Astrocyte of the spinal cord (primary cell): ENCODE measurements around the gene SYNPO2.

Source experiments
- DNase-seq: peaks from one replicate; pipeline ENCODE4 v3.0.0; 2011; ENCODE audit warnings: low read depth, low spot score
- H3K4me3 ChIP-seq: 2 replicates; pipeline ENCODE4 v1.5.1; 2011; ENCODE audit warnings: low read depth, mild to moderate bottlenecking, low read length, moderate library complexity
- in situ Hi-C: cut with HindIII; loops from 2 replicates; pipeline ENCODE4 v1.10.0; 2017; ENCODE audit warnings: low sequenced_read_pairs
- TF ChIP-seq, protein P1 (sequence below): IDR thresholded peaks from 2 replicates; pipeline ENCODE4 v1.5.1; 2012; ENCODE audit warnings: low read depth, mild to moderate bottlenecking, low read length, inconsistent platforms

The SYNPO2 gene

DNA sequence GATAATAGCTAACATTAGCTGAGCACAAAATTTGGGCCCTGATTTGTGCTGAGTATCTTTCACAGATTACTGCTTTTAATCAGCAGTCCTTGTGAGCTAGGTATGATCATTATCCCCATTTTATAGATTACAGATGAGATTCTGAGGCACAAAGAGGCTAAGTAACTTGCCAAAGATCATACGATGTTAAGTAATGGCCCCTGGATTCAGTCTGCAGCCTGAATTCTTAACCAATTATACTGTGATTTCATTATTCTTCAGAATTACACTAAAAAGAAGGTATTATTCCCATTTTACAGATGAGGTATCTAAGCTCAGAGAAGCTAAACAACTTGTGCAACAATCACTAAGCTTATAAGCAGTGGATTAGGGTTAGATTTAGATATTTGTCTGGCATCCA lies 149.1 kb downstream of the SYNPO2 start:
- DNase-seq = no peak
- H3K4me3 ChIP-seq = no peak overlapping the region
- in situ Hi-C loops = no loop called here
- TF ChIP-seq, protein P1, sequence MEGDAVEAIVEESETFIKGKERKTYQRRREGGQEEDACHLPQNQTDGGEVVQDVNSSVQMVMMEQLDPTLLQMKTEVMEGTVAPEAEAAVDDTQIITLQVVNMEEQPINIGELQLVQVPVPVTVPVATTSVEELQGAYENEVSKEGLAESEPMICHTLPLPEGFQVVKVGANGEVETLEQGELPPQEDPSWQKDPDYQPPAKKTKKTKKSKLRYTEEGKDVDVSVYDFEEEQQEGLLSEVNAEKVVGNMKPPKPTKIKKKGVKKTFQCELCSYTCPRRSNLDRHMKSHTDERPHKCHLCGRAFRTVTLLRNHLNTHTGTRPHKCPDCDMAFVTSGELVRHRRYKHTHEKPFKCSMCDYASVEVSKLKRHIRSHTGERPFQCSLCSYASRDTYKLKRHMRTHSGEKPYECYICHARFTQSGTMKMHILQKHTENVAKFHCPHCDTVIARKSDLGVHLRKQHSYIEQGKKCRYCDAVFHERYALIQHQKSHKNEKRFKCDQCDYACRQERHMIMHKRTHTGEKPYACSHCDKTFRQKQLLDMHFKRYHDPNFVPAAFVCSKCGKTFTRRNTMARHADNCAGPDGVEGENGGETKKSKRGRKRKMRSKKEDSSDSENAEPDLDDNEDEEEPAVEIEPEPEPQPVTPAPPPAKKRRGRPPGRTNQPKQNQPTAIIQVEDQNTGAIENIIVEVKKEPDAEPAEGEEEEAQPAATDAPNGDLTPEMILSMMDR = no peak

DNA sequence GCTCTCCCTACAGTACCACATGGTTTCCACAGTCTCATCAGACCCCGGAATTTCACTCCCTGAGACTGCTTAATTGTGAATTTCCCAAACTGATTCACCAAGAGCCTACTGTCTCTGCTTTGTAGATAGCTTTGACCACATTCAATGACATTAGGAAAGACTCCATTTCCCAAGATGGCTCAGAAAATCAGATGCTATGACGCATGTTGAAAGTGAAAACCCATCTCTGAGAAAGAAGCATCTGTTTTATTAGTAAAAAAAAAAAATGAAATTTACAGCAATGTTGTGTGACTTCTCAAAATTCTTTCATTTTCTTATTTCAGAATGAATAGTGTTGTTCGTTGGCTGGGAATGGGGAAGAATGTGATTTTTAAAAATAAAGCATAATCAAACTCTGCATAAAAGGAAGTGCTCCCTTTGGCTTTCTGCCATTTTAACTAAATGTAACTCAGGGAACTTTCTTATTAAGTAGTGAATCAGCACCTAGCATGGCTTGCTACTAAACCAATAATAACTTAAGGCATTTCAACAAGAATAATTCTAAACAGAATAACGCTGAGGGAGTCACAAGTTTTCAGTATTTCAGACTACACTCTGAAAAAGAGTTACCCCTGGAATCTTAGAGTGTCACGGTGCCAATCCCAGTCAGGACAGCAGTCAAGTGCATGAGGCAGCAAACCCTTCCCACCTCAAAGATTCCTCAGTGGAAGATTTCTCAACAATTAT lies 149.6 kb downstream of the SYNPO2 start:
- H3K4me3 ChIP-seq = no peak overlapping the region
- in situ Hi-C loops = no loop called here
- DNase-seq = no peak
- TF ChIP-seq, protein P1 = no peak

DNA sequence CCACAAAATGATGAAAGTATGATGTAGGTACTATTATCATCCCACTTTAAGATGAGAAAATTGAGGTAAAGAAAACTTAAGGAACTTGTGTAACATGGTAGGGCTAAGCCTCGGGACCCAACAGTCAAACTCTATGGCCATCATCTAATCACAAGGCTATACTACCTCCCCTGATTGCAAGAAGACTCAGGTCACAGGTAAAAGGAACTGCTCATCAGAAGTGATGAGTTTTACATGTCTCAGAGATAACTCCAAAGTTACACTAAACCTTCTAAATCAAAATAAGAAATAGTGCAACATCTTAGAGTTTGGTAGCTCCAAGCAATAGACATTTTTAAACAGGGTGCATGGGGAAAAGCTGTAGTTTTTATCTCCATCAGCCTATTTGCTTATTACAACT lies 150.5 kb downstream of the SYNPO2 start:
- no peak for DNase-seq
- TF ChIP-seq, protein P1 = no peak
- H3K4me3 ChIP-seq = no peak overlapping the region
- in situ Hi-C loops = no loop called here

DNA sequence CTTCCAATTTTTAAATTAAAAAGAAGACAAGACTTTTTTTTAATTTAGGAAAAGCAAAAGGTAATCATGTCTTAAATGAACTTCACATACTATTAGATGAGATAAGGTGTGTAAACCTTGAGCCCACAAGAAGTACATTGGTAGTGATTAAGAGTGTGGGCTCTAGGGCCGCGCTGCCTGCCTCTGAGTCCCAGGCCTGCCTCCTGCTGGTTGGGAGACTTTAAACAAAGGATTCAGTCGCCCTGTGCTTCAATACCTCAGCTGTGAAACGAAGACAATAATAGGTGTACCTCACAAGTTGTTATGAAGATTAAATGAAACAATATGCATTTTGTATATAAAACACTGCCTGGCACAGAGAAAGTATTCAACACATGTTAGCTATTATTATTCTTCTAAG lies 151.1 kb downstream of the SYNPO2 start:
- TF ChIP-seq, protein P1 = peak; percentile 16
- in situ Hi-C loops = no loop called here
- no peak overlapping the region for H3K4me3 ChIP-seq
- DNase-seq = no peak

DNA sequence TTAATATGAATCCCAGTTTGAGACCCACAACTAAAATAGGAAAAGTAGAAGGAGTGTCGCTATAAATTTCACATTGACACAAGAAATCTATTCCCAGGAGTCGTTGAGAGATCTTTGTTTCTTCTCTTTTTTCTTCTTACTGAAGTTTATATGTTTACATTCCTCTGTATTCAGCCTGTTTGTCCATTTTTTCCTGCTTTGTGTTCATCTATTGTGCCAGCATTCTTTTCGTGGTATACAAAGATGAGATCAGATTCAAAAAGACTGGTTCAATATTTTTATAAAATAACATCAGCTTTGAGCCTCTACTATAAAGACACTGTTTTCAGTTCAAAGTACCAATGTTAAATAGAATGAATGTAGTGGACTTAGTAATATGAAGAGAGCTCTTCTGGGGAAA lies 151.6 kb downstream of the SYNPO2 start:
- no peak overlapping the region for H3K4me3 ChIP-seq
- DNase-seq = no peak
- in situ Hi-C loops = no loop called here
- TF ChIP-seq, protein P1 = no peak

DNA sequence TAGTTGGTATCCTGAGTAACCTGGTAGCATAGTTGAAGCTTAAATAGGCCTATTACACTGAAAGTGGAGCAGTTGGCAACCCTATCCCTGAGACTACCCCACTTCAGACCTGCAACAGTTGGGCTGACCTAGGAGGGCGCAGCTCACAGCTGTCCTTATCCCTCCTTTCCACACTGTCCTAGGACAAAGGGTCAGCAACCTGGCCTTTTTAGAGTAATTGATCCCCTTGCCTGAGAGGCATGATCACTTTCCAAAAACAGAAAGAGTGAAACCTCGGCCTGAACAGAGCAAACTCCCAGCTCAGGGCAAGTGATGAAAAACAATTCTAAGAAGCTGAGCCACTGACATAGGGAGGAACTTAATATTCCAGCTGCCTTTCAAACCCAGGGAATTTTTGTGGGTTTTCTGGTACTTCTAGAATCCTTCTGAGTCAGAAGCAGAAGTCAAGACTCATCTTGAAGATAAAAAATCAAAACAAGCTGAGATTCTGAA lies 152.1 kb downstream of the SYNPO2 start:
- no peak overlapping the region for H3K4me3 ChIP-seq
- peak; percentile 89 for DNase-seq
- TF ChIP-seq, protein P1 = no peak
- in situ Hi-C loops = no loop called here
